GM12892 (cell line): ENCODE results near the gene GSK3B.

Experiments
- POLR2A ChIP-seq: IDR thresholded peaks from 2 replicates; pipeline ENCODE4 v1.6.1; 2011; ENCODE audit warnings: low read depth, low read length, control low read depth
- POLR2AphosphoS5 ChIP-seq: IDR thresholded peaks from 2 replicates; pipeline ENCODE4 v1.6.1; 2011; ENCODE audit warnings: low read depth, low read length, control low read depth

DNA sequence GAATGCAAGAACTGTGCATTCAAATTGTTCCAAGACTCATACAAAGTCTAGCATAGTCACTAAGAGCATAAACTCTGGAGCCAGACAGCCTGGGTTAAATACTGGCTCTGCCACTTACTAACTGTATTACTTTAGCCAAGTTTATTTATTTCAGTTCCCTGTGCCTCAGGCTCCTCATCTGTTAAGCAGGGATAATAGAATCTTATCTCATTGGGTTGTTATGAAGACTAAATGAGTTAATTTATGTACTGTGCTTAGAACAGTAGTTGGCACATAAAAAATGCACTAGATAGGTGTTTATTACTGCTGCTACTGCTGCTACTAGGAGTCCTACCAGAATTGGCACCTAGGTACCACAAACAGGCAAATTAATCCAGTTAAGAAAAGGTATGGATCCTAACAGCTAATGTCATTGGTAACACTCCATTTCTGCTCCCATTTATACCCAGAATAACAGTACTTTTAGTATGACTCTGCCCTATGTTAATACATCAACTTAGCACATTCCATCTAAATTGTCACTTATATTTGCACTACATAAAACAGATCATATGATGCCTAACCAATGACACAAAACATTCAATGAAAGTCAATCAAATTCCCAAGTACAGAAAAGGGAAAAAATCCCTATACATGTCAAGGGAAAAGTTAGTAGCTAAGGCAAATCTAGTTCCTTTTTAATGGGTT lies 45.7 kb downstream of the GSK3B start:
- TF ChIP-seq POLR2A (no peak), POLR2AphosphoS5 (no peak)
